Measurements from ENCODE around the gene C19orf73.

C19orf73 gene

GRCh38 chr19:49153167-49153809, 34.3 kb upstream of the C19orf73 start:
- in situ Hi-C loops (cut with MboI; ENCODE audit: low pct_unique_long_range_greater_than_20kb, low sequenced_read_pairs, unreplicated experiment): no loop called here
- TF ChIP-seq CTCF (IDR thresholded peaks at IDR 0.05; ENCODE audit: extremely low read depth, insufficient read depth, missing control alignments): no peak
- no peak for DNase-seq (ENCODE audit: low spot score)

- in situ Hi-C loops (cut with MboI; ENCODE audit: low pct_unique_long_range_greater_than_20kb, low sequenced_read_pairs, unreplicated experiment): no loop called here
- TF ChIP-seq CTCF (IDR thresholded peaks at IDR 0.05; ENCODE audit: extremely low read depth, insufficient read depth, missing control alignments): no peak
- no peak for DNase-seq (ENCODE audit: low spot score)
Measured at GRCh38 chr19:49152119-49152550, 33.2 kb upstream of the C19orf73 start.

GRCh38 chr19:49151267-49152118, 32.5 kb upstream of the C19orf73 start:
- no peak for DNase-seq (ENCODE audit: low spot score)
- in situ Hi-C loops (cut with MboI; ENCODE audit: low pct_unique_long_range_greater_than_20kb, low sequenced_read_pairs, unreplicated experiment): no loop called here
- no peak for TF ChIP-seq CTCF (IDR thresholded peaks at IDR 0.05; ENCODE audit: extremely low read depth, insufficient read depth, missing control alignments)

- in situ Hi-C loops (cut with MboI; ENCODE audit: low pct_unique_long_range_greater_than_20kb, low sequenced_read_pairs, unreplicated experiment): no loop called here
- no peak for TF ChIP-seq CTCF (IDR thresholded peaks at IDR 0.05; ENCODE audit: extremely low read depth, insufficient read depth, missing control alignments)
- DNase-seq (ENCODE audit: low spot score): no peak
Measured at GRCh38 chr19:49150944-49151243, 32.0 kb upstream of the C19orf73 start.

GRCh38 chr19:49150106-49150943, 31.4 kb upstream of the C19orf73 start:
- no peak for TF ChIP-seq CTCF (IDR thresholded peaks at IDR 0.05; ENCODE audit: extremely low read depth, insufficient read depth, missing control alignments)
- in situ Hi-C loops (cut with MboI; ENCODE audit: low pct_unique_long_range_greater_than_20kb, low sequenced_read_pairs, unreplicated experiment): no loop called here
- peak; percentile 80 for DNase-seq (ENCODE audit: low spot score)

GRCh38 chr19:49149652-49150105, 30.7 kb upstream of the C19orf73 start:
- in situ Hi-C loops (cut with MboI; ENCODE audit: low pct_unique_long_range_greater_than_20kb, low sequenced_read_pairs, unreplicated experiment): no loop called here
- TF ChIP-seq CTCF (IDR thresholded peaks at IDR 0.05; ENCODE audit: extremely low read depth, insufficient read depth, missing control alignments): no peak
- no peak for DNase-seq (ENCODE audit: low spot score)
